Omental fat pad (tissue), 4 donors: ENCODE measurements around the gene TIE1. TPM values are rescaled to one million over a fixed set of nuclear protein-coding genes. Genes with fewer than 3 reads are reported as not detected.

Source experiments
- ATAC-seq: fragments of 150-250 bp; one replicate; pipeline ENCODE4 v1.9.1; 2016; ENCODE audit warnings: mild to moderate bottlenecking, moderate library complexity; ENCODE audit not compliant: low FRiP score
- DNase-seq: peaks from one replicate; pipeline ENCODE4 v3.0.0-alpha.2; 2019; ENCODE audit warnings: low spot score
- CTCF ChIP-seq, 3 donors: fragments of 450-650 bp; IDR thresholded peaks; one replicate each; pipeline ENCODE4 v1.5.1; 2016 to 2017; ENCODE audit warnings: antibody characterized with exemption in 3 of 3, mild to moderate bottlenecking in 3 of 3, moderate library complexity in 2 of 3
- total RNA-seq, 4 donors: library from RNA; depleted of rRNA; stranded (reverse); fragments of >200 nt; gene quantifications; one replicate each; pipeline ENCODE4 v1.1.0, GENCODE V29; 2016

Gene TIE1
- total RNA-seq, 4 donors from 2014 or later = 15.2 to 156 (median 44.6) TPM

- ATAC-seq (no peak), DNase-seq (no peak)
- TF ChIP-seq CTCF (IDR thresholded peaks at IDR 0.05) = no peak
Measured at GRCh38 chr1:43269627-43270375, 31.0 kb upstream of the TIE1 start, which contains the start of gene TMEM125. Gene TMEM125, plus strand, starts transcription at chr1:43269983. Its CDS starts 2,740 bp downstream, at chr1:43272723.

- ATAC-seq = no peak
- no peak for DNase-seq
- TF ChIP-seq CTCF (IDR thresholded peaks at IDR 0.05) = no peak
Measured at GRCh38 chr1:43270421-43271095, 30.2 kb upstream of the TIE1 start.

- ATAC-seq (no peak), DNase-seq (no peak)
- TF ChIP-seq CTCF (IDR thresholded peaks at IDR 0.05) = no peak
Measured at GRCh38 chr1:43271186-43272118, 29.3 kb upstream of the TIE1 start.

DNA sequence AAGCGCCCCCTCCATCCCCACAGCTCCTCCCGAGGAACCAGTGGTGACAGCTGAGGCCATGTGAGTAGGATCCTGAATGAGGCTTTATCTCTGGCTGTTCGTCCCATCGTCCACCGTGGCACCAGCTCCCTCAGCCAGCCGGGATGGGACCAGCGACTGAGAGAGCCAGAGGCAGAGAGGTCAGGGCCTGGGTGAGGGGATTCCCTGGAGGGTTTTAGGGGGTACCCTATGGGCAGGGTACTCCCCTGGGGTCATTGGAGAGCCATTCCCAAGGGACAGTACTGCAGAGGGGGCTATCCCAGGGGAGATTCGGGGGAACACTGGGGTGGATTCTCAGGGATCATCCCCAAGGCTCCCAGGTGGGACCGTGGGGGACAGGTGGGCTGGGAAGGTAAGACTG lies 28.6 kb upstream of the TIE1 start:
- no peak for TF ChIP-seq CTCF (IDR thresholded peaks at IDR 0.05)
- ATAC-seq (no peak), DNase-seq (no peak)

DNA sequence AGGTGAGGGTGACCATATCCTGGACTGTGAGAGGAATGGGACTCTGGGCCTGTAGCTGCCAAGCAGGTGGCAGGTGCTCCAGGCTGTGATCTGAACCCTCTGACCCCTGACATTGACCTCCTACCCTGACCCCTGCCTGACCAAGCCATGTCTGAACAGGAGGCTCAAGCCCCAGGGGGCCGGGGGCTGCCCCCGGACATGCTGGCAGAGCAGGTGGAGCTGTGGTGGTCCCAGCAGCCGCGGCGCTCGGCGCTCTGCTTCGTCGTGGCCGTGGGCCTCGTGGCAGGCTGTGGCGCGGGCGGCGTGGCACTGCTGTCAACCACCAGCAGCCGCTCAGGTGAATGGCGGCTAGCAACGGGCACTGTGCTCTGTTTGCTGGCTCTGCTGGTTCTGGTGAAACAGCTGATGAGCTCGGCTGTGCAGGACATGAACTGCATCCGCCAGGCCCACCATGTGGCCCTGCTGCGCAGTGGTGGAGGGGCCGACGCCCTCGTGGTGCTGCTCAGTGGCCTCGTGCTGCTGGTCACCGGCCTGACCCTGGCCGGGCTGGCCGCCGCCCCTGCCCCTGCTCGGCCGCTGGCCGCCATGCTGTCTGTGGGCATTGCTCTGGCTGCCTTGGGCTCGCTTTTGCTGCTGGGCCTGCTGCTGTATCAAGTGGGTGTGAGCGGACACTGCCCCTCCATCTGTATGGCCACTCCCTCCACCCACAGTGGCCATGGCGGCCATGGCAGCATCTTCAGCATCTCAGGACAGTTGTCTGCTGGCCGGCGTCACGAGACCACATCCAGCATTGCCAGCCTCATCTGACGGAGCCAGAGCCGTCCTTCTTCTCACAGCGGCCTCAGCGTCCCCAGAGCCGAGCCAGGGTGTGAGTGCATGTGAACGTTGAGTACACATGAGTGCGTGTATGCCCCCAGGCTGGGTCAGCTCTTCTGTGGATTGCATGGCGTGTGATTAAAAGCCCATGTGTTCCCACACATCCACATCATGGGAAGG lies 27.9 kb upstream of the TIE1 start:
- TF ChIP-seq CTCF (IDR thresholded peaks at IDR 0.05) = no peak
- no peak for ATAC-seq
- no peak for DNase-seq

GRCh38 chr1:43273708-43274107 lies 27.1 kb upstream of the TIE1 start:
- TF ChIP-seq CTCF (IDR thresholded peaks at IDR 0.05) = no peak
- DNase-seq (no peak), ATAC-seq (no peak)
